ENCODE measurements around the gene CIITA. TPM values are rescaled to one million over a fixed set of nuclear protein-coding genes. Genes with fewer than 3 reads are reported as not detected.

Gene CIITA
- total RNA-seq, 2 donors from 2014 or later = 6.5 to 6.6 TPM

DNA sequence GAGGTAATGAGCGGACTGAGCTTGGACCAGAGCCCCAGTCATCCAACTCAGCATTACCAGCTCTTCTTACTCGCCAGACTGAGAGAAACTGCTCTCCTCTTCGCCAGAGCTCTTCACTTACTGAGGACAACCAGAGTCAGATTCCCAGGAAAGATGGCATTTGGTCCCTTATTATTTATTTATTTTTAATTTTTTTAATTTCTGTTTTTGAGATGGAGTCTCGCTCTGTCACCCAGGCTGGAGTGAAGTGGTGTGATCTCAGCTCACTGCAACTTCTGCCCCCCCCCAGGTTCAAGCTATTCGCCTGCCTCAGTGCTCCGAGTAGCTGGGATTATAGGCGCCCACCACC, 42.0 kb downstream of the CIITA start:
- intact Hi-C loops (cut with DNase I) = loop anchor here (5.0 to 10.0 kb wide), 2 partner anchors 84 to 172 kb away; no protein-coding TSS in a partner anchor
- DNase-seq (no peak), ATAC-seq (no peak)
- WGBS, 2 donors = 47 to 49% methylated on average over 7 of the region's 7 CpGs
- no peak overlapping the region for H3K4me3 ChIP-seq
- H3K27ac ChIP-seq = no peak overlapping the region
- H3K36me3 ChIP-seq (replicated peaks in 1 of 2; ENCODE audit: insufficient read depth in 1 of 2, low read depth in 2 of 2) = no peaks in the 10 kb centered on the region
- H3K9me3 ChIP-seq = no peaks in the 10 kb centered on the region
- peaks cover 28% of the 10 kb centered on the region for H3K4me1 ChIP-seq
- no peaks in the 10 kb centered on the region for H3K27me3 ChIP-seq
- no peak for TF ChIP-seq POLR2A (IDR thresholded peaks at IDR 0.05)
- no peak for TF ChIP-seq CTCF (IDR thresholded peaks at IDR 0.05)

- Histone ChIP-seq H3K27ac (no peak overlapping the region), H3K4me3 (no peak overlapping the region), H3K4me1 (peaks cover 32% of the 10 kb centered on the region), H3K36me3 (replicated peaks in 1 of 2; ENCODE audit: insufficient read depth in 1 of 2, low read depth in 2 of 2) (peaks cover 0 to 1% of the 10 kb centered on the region in 2 donors), H3K27me3 (no peaks in the 10 kb centered on the region), H3K9me3 (no peaks in the 10 kb centered on the region)
- WGBS, 2 donors = 69% methylated on average over 11 to 15 of the region's 15 CpGs
- DNase-seq (no peak), ATAC-seq (no peak)
- TF ChIP-seq CTCF (IDR thresholded peaks at IDR 0.05) = no peak
- TF ChIP-seq POLR2A (IDR thresholded peaks at IDR 0.05) = no peak
- intact Hi-C loops (cut with DNase I) = loop anchor here (10.0 kb wide), 1 partner anchor 406 kb away; no protein-coding TSS in a partner anchor
Measured at GRCh38 chr16:10920726-10921427, 43.9 kb downstream of the CIITA start.

DNA sequence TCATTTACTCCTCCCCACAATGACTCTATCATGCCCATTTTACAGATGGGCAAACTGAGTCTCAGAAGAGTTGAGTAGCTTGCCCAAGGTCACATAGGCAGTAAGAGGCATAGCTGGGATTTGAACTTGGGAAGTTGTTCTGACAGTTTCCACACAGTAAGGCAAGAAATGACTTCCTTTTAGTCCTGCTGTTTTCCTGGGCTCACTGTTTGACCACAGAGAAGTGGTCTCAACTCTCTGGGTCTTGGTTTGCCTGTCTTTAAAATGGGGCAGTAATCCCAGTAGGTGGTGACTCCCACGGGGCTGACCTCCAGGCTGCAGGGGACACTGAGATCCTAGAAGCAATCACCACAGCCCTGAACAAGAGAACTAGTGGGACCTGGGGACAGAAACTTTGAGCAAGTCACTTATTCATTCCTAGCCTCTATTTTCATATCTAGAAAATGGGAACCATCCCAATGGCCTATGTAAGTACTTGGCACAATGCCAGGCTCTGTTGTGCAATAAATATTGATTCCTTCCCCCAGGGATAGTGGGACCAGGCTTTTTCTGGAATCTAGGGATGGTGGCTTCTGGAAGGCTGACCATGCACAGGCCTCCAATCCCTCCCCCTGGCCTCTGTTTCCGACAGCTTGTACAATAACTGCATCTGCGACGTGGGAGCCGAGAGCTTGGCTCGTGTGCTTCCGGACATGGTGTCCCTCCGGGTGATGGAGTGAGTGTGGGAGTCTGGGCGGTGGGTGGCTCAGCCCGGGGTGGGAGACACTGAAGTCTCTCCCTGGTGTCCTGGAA, 44.7 kb downstream of the CIITA start:
- Histone ChIP-seq H3K27me3 (no peaks in the 10 kb centered on the region), H3K36me3 (replicated peaks in 1 of 2; ENCODE audit: insufficient read depth in 1 of 2, low read depth in 2 of 2) (peaks cover 0 to 1% of the 10 kb centered on the region in 2 donors), H3K4me3 (no peak overlapping the region), H3K9me3 (no peaks in the 10 kb centered on the region), H3K27ac (no peak overlapping the region), H3K4me1 (peaks cover 32% of the 10 kb centered on the region)
- TF ChIP-seq CTCF (IDR thresholded peaks at IDR 0.05) (no peak), POLR2A (IDR thresholded peaks at IDR 0.05) (no peak)
- no peak for ATAC-seq
- intact Hi-C loops (cut with DNase I) = loop anchor here (10.0 kb wide), 1 partner anchor 407 kb away; no protein-coding TSS in a partner anchor
- no peak for DNase-seq
- WGBS, 2 donors = 82 to 83% methylated on average over 9 to 10 of the region's 10 CpGs

GRCh38 chr16:10922328-10923145, 45.5 kb downstream of the CIITA start:
- H3K27me3 ChIP-seq = no peaks in the 10 kb centered on the region
- 73 to 76% methylated on average over 8 to 14 of the region's 14 CpGs for WGBS, 2 donors
- DNase-seq (peak in 2 of 4 donors; percentile 36 to 53), ATAC-seq (no peak)
- no peaks in the 10 kb centered on the region for H3K9me3 ChIP-seq
- peaks cover 30% of the 10 kb centered on the region for H3K4me1 ChIP-seq
- TF ChIP-seq POLR2A (IDR thresholded peaks at IDR 0.05) (no peak), CTCF (IDR thresholded peaks at IDR 0.05) (no peak)
- intact Hi-C loops (cut with DNase I) = loop anchor here (10.0 kb wide), 1 partner anchor 408 kb away; no protein-coding TSS in a partner anchor
- H3K27ac ChIP-seq = no peak overlapping the region
- H3K36me3 ChIP-seq (replicated peaks in 1 of 2; ENCODE audit: insufficient read depth in 1 of 2, low read depth in 2 of 2) = peaks cover 0 to 1% of the 10 kb centered on the region in 2 donors
- H3K4me3 ChIP-seq = no peak overlapping the region
